Activated naive CD8-positive, alpha-beta T cell treated with anti-CD3 and anti-CD28 coated beads, Interleukin-2, amount 50 U/mL, for 24 hours (primary cell): ENCODE measurements around the gene CTSC.

Experiments
- ATAC-seq: fragments of 150-1000 bp; cut with Tn5 transposase; one replicate; pipeline ENCODE4 v1.10.0; 2021
- DNase-seq: peaks from one replicate; pipeline ENCODE4 v3.0.0; 2021
- H3K27ac Mint-ChIP-seq: one replicate; pipeline ENCODE4 v1.8.0; 2021; ENCODE audit warnings: mild to moderate bottlenecking, mixed read lengths
- H3K27me3 Mint-ChIP-seq: one replicate; pipeline ENCODE4 v1.8.0; 2021; ENCODE audit warnings: mixed read lengths
- H3K36me3 Mint-ChIP-seq: one replicate; pipeline ENCODE4 v1.8.0; 2021; ENCODE audit warnings: low read depth, mixed read lengths
- H3K4me1 Mint-ChIP-seq: one replicate; pipeline ENCODE4 v1.8.0; 2021; ENCODE audit warnings: mixed read lengths
- H3K4me3 Mint-ChIP-seq: one replicate; pipeline ENCODE4 v1.8.0; 2021; ENCODE audit warnings: mild to moderate bottlenecking, moderate library complexity, mixed read lengths
- H3K9me3 Mint-ChIP-seq: one replicate; pipeline ENCODE4 v1.8.0; 2021; ENCODE audit warnings: mixed read lengths

Gene CTSC

GRCh38 chr11:88337181-88337986, at the start of gene CTSC:
TSS of gene CTSC (minus strand) at chr11:88337736. CDS start at chr11:88337672, 64 bp downstream.
- Mint-ChIP-seq H3K27me3 (no peaks in the 10 kb centered on the region), H3K4me1 (peaks cover 58% of the 10 kb centered on the region), H3K36me3 (peaks cover 33% of the 10 kb centered on the region), H3K27ac (peak within 1 kb of the TSS; percentile 89), H3K4me3 (peak within 1 kb of the TSS; percentile 87), H3K9me3 (no peaks in the 10 kb centered on the region)
- DNase-seq: peak; percentile 97
- peak; percentile 74 for ATAC-seq

GRCh38 chr11:88384669-88385005, 47.1 kb upstream of the CTSC start:
- Mint-ChIP-seq H3K27me3 (no peaks in the 10 kb centered on the region), H3K4me1 (peaks cover 2% of the 10 kb centered on the region), H3K36me3 (no peaks in the 10 kb centered on the region), H3K9me3 (no peaks in the 10 kb centered on the region), H3K27ac (no peak overlapping the region), H3K4me3 (no peak overlapping the region)
- DNase-seq (no peak), ATAC-seq (peak; percentile 24)

GRCh38 chr11:88384004-88384668, 46.6 kb upstream of the CTSC start:
- ATAC-seq: no peak
- H3K27me3 Mint-ChIP-seq: no peaks in the 10 kb centered on the region
- H3K36me3 Mint-ChIP-seq: no peaks in the 10 kb centered on the region
- H3K27ac Mint-ChIP-seq: no peak overlapping the region
- no peaks in the 10 kb centered on the region for H3K9me3 Mint-ChIP-seq
- peaks cover 2% of the 10 kb centered on the region for H3K4me1 Mint-ChIP-seq
- H3K4me3 Mint-ChIP-seq: no peak overlapping the region
- DNase-seq: no peak

DNA sequence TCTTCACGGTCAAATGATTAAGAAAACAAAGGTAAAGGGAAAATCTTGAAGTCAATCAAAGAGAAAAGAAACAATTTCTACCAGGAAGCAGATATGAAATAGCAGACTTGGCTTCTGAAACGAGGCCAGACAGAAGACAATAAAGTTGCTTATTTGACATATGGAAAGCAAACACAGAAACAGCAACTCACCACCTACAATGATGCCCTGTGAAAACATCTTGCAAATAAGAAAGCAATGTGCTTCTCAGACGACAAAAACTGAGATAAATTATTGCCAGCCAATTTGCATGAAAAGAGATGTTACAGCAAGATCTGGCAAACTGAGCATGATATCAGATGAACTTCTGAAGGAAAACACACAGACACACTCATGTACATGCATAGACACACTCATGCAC, 45.9 kb upstream of the CTSC start:
- Mint-ChIP-seq H3K4me3 (no peak overlapping the region), H3K4me1 (peaks cover 2% of the 10 kb centered on the region), H3K9me3 (no peaks in the 10 kb centered on the region), H3K27ac (no peak overlapping the region), H3K36me3 (no peaks in the 10 kb centered on the region), H3K27me3 (no peaks in the 10 kb centered on the region)
- ATAC-seq (no peak), DNase-seq (no peak)

GRCh38 chr11:88379130-88379529, 41.6 kb upstream of the CTSC start:
- H3K27me3 Mint-ChIP-seq: no peaks in the 10 kb centered on the region
- no peaks in the 10 kb centered on the region for H3K36me3 Mint-ChIP-seq
- no peak for DNase-seq
- H3K4me1 Mint-ChIP-seq: no peaks in the 10 kb centered on the region
- no peak overlapping the region for H3K27ac Mint-ChIP-seq
- H3K9me3 Mint-ChIP-seq: no peaks in the 10 kb centered on the region
- no peak for ATAC-seq
- no peak overlapping the region for H3K4me3 Mint-ChIP-seq

GRCh38 chr11:88378422-88379066, 41.0 kb upstream of the CTSC start:
- Mint-ChIP-seq H3K27ac (no peak overlapping the region), H3K4me1 (no peaks in the 10 kb centered on the region), H3K36me3 (no peaks in the 10 kb centered on the region), H3K4me3 (no peak overlapping the region), H3K27me3 (no peaks in the 10 kb centered on the region), H3K9me3 (no peaks in the 10 kb centered on the region)
- DNase-seq: no peak
- ATAC-seq: no peak

GRCh38 chr11:88377646-88378045, 40.1 kb upstream of the CTSC start:
- Mint-ChIP-seq H3K9me3 (no peaks in the 10 kb centered on the region), H3K27ac (no peak overlapping the region), H3K36me3 (no peaks in the 10 kb centered on the region), H3K27me3 (no peaks in the 10 kb centered on the region), H3K4me3 (no peak overlapping the region), H3K4me1 (no peaks in the 10 kb centered on the region)
- DNase-seq (no peak), ATAC-seq (no peak)

DNA sequence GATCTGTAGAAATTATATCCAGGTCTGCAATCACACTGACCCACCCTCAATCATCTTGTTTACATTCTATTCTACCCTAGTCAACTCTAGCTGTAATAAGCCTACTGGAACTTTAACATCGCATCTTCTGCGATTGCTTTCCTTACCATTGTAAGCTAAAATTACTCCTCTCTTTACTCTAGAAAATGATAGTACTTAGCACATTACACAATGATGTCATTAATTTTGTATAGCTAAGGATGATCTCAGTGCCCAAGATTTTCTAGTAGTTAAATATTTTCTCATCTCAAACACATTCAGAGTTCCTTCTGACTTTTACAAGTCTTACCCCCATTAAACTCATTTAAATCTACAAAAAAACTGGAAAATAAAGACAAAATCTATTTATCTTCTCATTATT, 39.6 kb upstream of the CTSC start:
- ATAC-seq (no peak), DNase-seq (no peak)
- H3K27ac Mint-ChIP-seq: no peak overlapping the region
- H3K4me1 Mint-ChIP-seq: no peaks in the 10 kb centered on the region
- H3K27me3 Mint-ChIP-seq: no peaks in the 10 kb centered on the region
- H3K4me3 Mint-ChIP-seq: no peak overlapping the region
- H3K9me3 Mint-ChIP-seq: no peaks in the 10 kb centered on the region
- no peaks in the 10 kb centered on the region for H3K36me3 Mint-ChIP-seq

DNA sequence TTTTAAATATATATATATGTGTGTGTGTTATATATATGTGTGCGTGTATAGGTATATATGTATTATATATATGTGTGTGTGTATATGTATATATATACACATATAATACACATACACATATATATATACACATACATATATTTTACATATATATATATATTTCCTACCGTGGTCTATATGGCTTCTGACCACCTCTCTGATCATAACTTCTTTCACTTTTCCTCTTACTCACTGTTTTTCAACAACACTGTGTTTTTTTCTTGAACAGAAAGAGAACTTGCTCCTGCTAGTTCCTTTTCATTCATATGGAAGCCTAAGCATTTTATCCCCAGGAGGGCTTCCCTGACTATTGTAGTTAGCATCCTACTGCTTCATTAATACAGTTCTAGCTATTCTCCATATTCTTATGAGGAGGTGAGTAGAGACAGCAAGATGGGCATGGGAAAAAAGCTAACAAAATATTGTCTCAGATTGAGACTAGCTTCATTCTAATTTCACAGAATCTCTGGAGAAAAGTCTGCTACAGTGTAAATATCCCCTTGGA, 38.5 kb upstream of the CTSC start:
- Mint-ChIP-seq H3K36me3 (no peaks in the 10 kb centered on the region), H3K27ac (no peak overlapping the region), H3K4me3 (no peak overlapping the region), H3K27me3 (no peaks in the 10 kb centered on the region), H3K4me1 (peaks cover 2% of the 10 kb centered on the region), H3K9me3 (no peaks in the 10 kb centered on the region)
- no peak for DNase-seq
- no peak for ATAC-seq

GRCh38 chr11:88370782-88371181, 33.2 kb upstream of the CTSC start:
- Mint-ChIP-seq H3K27me3 (no peaks in the 10 kb centered on the region), H3K4me3 (no peak overlapping the region), H3K4me1 (peaks cover 9% of the 10 kb centered on the region), H3K27ac (no peak overlapping the region), H3K36me3 (no peaks in the 10 kb centered on the region), H3K9me3 (no peaks in the 10 kb centered on the region)
- ATAC-seq: no peak
- DNase-seq: no peak

- Mint-ChIP-seq H3K4me1 (peaks cover 20% of the 10 kb centered on the region), H3K36me3 (no peaks in the 10 kb centered on the region), H3K27me3 (no peaks in the 10 kb centered on the region), H3K27ac (no peak overlapping the region), H3K4me3 (no peak overlapping the region), H3K9me3 (no peaks in the 10 kb centered on the region)
- DNase-seq (no peak), ATAC-seq (peak; percentile 33)
These were observed 29.8 kb upstream of the CTSC start for GRCh38 chr11:88367310-88367709.

DNA sequence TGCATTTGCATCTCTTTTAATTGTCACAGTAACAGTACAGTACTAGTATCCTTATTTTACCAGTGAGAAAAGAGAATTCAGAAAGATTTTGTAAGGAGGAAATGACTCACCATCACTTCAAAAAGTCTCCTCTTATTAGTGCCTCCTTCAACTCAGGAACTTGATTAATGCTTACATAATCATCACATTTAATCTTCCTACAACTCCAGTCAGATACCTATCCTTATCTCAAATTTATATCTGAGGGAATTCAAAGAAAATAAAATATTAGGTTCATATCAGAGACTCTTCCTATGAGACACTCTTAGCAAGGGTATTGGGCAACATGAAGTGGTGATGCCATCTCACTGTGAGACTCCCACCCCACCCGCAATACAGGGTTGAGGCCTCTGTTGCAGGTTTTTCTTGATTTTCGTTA, 26.1 kb upstream of the CTSC start:
- no peak overlapping the region for H3K4me3 Mint-ChIP-seq
- ATAC-seq: peak; percentile 42
- H3K27ac Mint-ChIP-seq: no peak overlapping the region
- H3K4me1 Mint-ChIP-seq: peaks cover 32% of the 10 kb centered on the region
- no peaks in the 10 kb centered on the region for H3K9me3 Mint-ChIP-seq
- no peak for DNase-seq
- no peaks in the 10 kb centered on the region for H3K27me3 Mint-ChIP-seq
- no peaks in the 10 kb centered on the region for H3K36me3 Mint-ChIP-seq

- Mint-ChIP-seq H3K4me1 (peaks cover 34% of the 10 kb centered on the region), H3K36me3 (no peaks in the 10 kb centered on the region), H3K27ac (no peak overlapping the region), H3K4me3 (no peak overlapping the region), H3K27me3 (no peaks in the 10 kb centered on the region), H3K9me3 (no peaks in the 10 kb centered on the region)
- ATAC-seq: no peak
- DNase-seq: no peak
These were observed 25.5 kb upstream of the CTSC start for GRCh38 chr11:88363004-88363403.

DNA sequence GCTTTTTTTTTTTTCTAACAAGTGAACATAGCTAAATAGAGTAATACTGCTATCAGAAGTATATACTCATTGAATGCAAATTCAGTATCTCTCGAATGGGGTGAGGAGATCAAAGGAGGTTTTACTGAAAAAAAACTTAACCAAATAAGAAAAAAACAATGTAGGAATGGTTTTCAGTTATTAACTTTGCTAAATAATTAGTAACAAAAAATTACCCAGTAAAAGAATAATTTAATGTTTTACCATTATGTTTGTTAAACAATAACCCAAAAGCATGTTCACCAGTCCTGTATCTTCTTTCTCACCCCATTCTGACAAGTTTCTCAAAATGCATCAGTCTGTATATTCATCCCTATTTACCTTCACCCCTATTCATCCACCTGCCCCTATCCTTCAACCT, 22.6 kb upstream of the CTSC start:
- Mint-ChIP-seq H3K27ac (no peak overlapping the region), H3K4me3 (no peak overlapping the region)

DNA sequence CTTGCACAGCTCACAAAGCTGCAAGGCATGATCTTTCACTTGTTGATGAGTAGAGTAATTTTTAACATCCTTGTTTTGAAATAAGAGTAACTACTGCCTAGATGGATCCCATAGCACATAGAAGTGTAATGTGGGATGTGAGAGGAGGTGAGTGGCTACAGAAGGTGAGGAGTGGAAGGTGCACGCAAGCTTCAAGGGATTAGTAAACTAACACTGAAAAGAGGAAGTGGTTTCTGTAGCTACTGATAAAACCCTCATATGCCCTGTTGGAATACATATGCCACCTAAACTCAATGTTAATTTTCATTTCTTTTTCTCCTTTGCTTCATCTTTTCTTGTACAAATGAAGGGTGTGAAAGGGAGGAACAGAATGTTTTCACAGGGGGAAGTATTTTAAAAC, 22.0 kb upstream of the CTSC start:
- Mint-ChIP-seq H3K4me1 (peaks cover 56% of the 10 kb centered on the region), H3K36me3 (no peaks in the 10 kb centered on the region), H3K27ac (peak overlapping the region; percentile 49), H3K9me3 (no peaks in the 10 kb centered on the region), H3K27me3 (no peaks in the 10 kb centered on the region), H3K4me3 (no peak overlapping the region)
- DNase-seq: no peak
- peak; percentile 39 for ATAC-seq

More for the DNA sequence above, 22.6 kb upstream of the CTSC start:
- Mint-ChIP-seq H3K27me3 (no peaks in the 10 kb centered on the region), H3K4me1 (peaks cover 50% of the 10 kb centered on the region), H3K9me3 (no peaks in the 10 kb centered on the region), H3K36me3 (no peaks in the 10 kb centered on the region)
- DNase-seq: no peak
- no peak for ATAC-seq
